Stimulated activated CD4-positive, alpha-beta T cell treated with anti-CD3 and anti-CD28 coated beads, TNF-alpha, amount 100 ng/mL, for 24 hours (primary cell): ENCODE results near the gene PEX7.
"Not testable (repeated sequence)": the region's sequence is repeated elsewhere in the genome, so short reads cannot be mapped to it uniquely, and the experiment has no call there.

ENCODE experiments used
- DNase-seq, 3 experiments: peaks; one replicate each; pipeline ENCODE4 v3.0.0-alpha.2; 2020; ENCODE audit warnings: low read depth in 3 of 3

PEX7 gene

DNA sequence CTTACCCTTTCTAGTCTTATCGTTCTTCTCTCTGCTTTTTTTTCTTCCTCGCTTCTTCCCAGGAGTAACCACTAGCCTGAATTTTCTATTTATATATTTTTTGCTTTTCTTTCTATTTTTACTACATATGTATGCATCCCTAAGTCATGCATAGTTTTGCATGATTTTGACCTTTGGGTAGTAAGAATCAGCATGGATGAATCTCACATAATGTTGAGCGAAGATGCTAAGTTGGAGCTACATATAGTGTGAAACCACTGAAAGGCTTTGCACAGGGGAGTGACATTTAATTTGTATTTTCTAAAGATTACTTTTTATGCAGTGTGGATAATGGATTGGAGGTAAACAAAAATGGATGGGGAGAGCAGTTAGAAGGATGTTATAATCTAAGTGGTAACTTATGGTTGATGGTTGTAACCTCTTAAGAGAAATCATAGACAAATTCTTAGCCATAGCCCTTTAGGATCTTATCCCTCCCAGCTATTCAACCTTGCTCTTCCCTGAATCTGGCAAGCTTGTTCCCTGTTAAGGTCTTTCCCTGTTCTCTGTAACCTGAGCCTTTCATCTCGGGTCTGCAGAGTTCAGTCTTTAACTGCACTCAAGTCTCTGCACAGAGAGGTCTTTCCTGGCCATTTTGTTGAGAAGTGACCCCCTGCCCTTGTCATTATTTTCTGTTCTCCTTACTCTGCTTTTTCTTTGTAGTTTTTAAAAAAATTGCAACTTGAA is 18.0 kb downstream of the PEX7 start:
- DNase-seq, result no peak

DNA sequence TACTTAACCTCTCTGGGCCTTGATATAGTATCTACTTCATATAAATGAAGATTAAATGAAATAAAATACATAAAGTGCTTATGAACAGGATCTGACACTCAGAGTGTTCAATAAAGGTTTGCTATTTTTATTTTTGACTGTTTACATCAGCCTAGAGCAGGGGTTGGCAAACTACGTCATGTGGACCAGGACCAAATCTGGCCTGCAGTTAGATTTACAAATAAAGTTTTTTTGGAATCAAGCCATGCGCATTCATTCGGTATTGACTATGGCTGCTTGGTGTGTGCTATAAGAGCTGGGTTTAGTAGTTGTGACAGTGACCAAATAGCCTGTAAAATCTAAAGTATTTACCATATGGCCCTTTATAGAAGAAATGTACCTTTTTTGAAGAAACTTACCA is 20.8 kb downstream of the PEX7 start:
- DNase-seq, result no peak

DNA sequence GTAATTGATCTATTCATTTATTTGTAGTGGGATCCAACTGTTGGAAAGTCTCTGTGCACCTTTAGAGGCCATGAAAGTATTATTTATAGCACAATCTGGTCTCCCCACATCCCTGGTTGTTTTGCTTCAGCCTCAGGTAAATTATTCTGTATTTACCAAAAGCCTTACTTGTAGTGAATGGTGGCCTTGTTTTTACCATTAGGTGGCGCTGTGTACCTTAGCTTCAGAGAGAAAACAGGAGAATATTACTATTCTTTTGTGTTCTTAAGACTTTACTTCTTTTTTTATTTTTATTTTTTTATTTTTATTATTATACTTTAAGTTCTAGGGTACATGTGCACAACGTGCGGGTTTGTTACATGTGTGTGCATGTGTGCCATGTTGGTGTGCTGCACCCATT is 23.7 kb downstream of the PEX7 start:
- no peak for DNase-seq

DNA sequence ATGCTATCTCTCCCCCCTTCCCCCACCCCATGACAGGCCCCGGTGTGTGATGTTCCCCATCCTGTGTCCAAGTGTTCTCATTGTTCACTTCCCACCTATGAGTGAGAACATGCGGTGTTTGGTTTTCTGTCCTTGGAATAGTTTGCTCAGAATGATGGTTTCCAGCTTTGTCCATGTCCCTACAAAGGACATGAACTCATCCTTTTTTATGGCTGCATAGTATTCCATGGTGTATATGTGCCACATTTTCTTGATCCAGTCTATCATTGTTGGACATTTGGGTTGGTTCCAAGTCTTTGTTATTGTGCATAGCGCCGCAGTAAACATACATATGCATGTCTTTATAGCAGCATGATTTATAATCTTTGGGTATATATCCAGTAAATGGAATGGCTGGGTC is 24.1 kb downstream of the PEX7 start:
- DNase-seq, result not testable (repeated sequence)

DNA sequence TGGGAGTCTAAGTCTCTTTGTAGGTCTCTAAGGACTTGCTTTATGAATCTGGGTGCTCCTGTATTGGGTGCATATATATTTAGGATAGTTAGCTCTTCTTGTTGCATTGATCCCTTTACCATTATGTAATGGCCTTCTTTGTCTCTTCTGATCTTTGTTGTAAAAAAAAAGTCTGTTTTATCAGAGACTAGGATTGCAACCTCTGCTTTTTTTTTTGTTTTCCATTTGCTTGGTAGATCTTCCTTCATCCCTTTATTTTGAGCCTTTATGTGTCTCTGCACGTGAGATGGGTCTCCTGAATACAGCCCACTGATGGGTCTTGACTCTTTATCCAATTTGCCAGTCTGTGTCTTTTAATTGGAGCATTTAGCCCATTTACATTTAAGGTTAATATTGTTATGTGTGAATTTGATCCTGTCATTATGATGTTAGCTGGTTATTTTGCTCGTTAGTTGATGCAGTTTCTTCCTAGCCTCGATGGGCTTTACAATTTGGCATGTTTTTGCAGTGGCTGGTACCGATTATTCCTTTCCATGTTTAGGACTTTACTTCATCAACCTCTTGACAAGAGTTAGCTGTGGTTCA is 27.7 kb downstream of the PEX7 start:
- DNase-seq, result not testable (repeated sequence)

DNA sequence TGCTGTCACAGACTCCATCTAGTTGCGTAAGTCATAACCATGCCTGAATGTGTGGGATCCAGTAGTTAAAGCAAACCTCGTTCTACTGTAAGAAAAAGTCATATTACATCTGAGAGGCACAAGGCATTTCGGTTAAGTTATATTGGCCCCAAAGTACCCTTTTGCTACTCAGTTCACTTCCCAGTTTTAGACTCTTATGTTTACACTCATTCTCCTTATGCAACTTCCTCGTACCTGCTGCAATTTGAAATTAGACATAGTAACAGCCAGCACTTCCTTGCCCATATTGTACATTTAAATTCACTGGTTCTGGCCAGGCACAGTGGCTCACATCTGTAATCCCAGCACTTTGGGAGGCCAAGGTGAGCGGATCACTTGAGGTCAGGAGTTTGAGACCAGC is 37.0 kb downstream of the PEX7 start:
- DNase-seq, result no peak

DNA sequence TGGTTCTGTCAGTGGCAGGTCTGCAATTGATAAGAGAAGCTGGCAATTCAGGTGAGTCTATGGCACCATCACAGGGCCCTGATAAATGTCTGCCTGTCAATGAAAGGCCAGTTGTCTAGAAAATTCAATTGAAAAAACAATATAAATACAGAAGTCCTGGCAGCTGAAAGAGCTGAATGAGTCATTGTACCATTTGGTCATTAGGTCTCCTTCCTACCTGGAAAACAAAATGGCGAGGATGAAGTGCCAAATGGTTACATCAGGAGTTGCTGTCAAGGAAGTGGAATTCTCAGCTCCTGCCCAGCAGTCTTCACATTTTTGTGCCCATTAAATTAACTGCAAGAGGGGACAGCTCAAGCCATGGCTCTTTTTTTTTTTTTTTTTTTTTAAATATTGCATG is 37.7 kb downstream of the PEX7 start:
- no peak for DNase-seq

DNA sequence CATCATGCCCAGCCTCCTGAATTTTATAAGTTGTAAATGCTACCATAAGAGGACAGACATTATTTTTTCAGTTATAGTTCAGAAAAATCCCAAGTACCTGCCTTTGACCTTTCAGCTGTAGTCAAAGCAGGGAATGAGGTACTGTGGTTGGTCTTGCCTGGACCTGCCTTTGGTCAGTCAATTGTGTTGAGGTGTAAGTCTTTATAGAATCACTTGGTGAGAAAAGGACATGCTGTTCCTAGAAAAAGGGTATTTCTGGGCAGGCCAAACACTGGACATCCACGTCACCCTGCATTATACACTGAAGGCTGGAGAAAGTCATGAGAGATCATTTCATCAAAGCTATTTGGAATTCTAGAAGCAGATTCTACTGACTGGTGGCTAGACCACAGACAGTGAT is 40.3 kb downstream of the PEX7 start:
- DNase-seq, result no peak

DNA sequence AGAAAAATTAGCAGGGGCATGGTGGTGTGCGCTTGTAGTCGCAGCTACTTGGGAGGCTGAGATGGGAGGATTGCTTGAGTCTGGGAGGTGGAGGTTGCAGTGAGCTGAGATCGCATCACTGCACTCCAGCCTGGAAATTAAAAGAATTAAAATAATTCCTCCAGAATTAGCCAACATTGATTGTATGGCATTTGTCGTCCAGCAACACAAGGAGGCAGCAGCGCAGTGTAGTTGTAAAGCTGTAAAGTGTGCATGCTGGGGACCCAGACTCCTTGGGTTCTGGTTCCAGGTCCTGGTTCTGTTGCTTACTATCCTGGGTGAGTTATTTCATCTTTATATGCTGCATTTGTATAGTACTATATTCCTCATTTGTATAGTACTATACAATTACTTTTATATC is 41.4 kb downstream of the PEX7 start:
- no peak for DNase-seq

DNA sequence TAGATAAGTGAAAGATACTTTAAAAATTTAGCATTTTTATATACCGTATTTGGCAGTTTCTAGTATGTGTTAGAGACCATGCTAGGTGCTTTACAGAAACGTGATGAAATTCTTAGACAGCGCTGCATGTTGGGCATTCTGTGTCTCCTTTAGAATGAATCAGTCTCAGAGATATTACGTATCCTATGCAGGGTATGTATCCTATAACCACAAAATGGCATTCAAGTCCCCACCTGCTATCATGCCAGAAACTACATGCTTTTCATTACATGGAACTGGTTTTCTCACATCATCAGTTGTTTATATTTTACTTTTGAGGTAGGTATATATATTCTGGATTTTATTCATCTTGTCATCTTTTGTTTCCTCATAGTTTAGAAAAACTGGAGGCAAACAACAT is 42.3 kb downstream of the PEX7 start:
- no peak for DNase-seq

DNA sequence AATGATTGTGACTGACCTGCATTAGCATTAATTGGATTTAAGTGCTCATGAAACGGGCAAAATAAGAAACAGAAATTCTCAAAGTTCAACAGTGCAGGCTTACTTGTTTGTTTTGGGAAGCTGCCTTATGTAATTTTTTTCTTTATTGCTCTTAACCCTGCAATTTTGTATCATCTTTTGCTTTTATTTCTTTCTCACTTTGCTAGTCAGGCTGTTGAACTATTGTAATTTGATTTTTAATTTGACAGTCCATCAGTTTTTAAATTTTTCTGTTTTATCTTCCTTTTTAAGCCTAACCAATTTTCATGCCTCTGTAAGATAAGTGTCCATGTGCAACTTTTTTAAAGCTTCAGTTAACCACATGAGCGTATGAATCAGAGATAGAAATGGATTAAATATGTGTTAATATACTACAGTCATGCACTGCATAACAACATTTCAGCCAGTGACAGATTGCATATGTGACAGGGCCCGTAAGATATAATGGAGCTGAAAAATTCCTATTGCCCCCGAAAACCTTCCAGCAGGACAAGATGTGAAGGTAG is 44.6 kb downstream of the PEX7 start:
- DNase-seq, result no peak

DNA sequence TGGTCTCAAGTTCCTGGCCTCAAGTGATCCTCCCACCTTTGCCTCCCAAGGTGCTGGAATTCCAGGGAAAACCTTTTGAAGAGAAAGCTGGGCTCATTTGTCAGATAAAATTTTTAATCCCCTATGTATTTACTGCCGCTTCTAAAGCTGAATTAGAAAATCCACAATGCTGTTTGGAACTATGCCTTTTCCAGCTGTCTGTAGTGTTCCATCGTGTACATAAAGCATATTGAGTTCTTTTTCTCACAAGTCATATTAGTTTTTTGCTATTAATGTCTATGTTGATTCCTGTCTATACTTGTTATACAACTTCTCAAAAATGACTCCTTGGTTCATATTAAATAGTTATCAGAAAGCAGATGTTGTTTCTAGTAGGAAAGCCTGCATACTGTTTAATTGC is 47.1 kb downstream of the PEX7 start:
- no peak for DNase-seq

DNA sequence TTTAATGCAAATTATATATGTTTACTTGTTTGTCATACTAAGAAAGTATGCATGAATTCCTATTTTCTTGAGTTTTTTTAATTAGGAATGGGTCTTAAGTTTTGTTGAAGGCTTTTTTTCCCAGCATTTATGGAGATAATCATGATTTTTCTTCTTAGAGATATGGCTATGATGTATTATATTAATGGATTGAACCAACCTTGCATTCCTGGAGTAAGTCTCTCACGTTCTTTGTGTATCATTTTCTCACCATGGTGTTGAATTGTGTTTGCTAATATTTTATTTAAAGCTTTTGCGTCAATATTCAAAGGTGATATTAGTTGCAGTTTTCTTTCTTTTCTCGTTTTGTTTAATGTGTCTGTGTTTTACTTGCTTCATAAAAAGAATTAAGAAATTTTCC is 51.4 kb downstream of the PEX7 start:
- DNase-seq, result no peak

DNA sequence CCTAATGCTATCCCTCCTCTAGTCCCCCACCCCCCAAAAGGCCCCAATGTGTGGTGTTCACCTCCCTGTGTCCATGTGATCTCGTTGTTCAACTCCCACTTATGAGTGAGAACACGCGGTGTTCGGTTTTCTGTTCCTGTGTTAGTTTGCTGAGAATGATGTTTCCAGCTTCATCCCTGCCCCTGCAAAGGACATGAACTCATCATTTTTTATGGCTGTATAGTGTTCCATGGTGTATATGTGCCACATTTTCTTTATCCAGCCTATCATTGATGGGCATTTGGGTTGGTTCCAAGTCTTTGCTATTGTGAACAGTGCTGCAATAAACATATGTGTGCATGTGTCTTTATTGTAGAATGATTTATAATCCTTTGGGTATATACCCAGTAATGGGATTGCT is 54.1 kb downstream of the PEX7 start:
- DNase-seq, result not testable (repeated sequence)

DNA sequence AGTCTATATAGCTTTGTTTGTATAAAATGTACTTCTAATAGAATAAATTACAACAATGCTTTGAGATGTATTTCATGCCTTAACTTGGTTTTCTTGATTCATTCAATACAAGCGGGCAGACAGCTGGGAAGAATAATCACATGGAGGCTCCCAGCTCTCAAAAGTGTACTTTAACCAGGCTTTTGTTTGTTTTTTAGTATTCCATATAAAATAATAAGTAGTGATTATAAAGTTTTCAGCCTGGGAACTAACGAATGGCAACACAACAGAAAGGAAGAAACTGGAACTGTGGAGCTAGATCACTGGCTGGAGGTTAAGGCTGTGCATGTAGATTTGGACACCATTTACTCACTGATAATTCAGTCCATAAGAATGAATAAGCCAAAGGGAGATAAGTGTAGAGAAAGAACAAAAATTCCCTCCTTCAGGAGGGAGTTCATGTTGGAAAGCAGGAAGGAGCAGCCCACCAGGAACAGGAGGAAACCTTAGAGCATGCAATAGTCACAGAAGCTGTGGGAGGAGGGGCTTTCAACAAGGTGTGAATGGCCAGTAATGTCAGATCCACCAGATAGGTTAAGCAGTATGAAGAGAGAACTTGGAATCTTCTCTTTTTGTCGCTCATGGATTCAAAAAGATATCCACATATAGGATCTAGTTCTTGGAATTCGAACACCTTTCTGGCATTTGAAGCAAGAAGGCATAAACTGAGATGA is 58.5 kb downstream of the PEX7 start:
- DNase-seq, result no peak

DNA sequence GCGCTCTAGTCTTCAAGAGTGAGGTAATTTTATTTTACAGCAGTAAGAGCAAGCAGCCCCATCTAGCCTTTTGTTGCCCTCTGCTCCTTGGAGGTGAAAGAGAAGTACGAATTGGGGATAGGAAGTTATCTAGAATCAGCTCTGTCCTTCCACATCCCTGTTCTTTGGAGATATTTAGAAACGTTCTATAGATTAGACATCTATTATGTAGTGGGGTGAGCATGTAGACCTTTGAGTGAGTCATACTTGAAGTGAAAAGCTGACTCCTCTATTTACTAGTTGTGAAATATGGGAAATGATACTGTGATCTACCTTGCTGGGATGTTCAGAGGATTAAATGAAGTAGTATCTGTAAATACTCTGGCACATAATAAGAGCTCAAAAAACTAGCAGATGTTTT is 63.7 kb downstream of the PEX7 start:
- DNase-seq, result no peak

DNA sequence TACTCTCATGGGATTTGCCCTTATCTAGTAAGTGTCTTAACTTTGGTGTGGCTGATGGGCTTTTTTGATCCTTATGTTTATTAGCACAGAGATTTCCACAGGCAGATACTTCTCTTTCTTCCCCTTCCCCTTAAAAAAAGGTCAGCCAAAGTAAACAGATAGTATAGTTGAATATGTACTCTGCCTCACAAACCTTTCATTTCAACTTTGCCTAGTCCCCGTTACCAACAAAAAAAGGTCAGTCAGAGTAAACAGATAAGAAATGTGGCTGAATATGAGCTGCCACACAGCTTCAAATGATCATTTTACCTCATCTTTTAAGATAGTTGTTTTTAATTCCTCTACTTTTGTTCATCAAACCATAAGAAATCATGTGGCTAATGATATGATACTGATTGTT is 65.6 kb downstream of the PEX7 start:
- no peak for DNase-seq

DNA sequence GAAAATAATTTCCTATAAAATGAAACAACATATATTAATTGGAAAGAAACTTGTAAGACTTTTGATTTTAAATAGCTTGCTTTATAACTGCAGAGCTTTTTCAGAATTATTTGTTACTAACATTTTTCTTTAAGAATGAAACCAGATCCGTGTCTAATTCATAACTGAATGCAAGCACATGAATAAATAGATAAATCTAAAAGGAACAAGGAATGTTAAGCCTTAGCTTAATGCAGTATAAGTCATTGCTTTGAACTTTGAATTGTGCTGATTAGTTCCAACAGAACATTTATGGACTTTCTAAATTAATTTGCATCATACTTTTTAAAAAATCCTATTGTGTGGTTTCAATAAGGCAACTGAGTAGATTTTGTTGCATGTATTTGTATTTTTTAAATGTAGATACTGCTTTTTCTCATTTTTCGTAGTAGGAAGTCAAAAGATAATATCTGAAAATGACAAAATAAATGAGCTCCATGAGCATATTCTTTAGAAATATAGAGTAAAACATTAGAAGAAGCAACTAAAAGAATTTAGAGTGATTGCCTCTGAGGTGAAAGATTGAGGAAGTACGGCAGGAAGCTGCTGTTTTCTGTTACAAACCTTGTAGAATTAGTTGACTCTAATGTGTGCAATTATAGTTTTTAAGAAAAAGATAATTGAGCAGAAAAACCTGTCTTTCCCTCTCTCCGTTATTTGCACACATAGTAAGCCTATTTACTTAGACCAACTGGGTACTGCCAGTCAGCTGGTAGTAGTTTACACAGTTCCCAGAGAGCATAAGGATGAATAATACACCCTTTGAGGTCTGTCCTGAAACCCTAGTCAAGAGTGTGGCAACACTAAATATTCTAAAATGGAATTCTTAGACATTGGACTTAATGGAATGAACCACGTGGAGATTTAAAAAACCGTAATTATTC is 67.1 kb downstream of the PEX7 start:
- DNase-seq, result no peak

DNA sequence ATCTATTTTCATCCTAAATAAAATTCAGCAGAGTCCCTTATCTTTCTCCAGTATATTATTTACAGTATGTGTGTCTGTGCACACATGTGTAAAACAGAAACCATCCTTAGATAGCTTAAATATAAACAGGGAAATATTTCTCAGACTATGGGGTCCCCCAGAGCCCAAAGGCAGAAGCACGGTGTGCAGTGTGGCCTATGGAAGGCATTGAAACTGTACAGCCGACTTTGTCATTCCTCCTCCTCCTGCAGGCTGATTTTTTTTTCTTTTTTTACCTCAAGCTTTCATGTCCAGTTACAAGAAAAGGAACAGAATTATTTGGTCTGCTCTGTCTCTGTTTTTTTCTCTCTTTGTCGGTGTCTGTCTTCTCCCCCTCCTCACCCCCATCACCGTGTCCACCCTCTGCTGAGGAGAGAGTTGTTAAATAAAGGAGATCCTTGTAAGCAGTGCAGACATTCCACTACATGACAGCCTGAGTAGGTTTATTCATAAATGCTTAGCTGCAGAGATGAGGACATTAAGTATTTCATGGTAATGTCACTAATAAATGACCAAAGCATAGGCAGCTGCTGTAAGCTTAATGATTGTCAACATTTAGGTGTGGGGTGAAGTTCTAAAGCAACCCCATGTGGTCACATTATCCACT is 67.9 kb downstream of the PEX7 start:
- no peak for DNase-seq

DNA sequence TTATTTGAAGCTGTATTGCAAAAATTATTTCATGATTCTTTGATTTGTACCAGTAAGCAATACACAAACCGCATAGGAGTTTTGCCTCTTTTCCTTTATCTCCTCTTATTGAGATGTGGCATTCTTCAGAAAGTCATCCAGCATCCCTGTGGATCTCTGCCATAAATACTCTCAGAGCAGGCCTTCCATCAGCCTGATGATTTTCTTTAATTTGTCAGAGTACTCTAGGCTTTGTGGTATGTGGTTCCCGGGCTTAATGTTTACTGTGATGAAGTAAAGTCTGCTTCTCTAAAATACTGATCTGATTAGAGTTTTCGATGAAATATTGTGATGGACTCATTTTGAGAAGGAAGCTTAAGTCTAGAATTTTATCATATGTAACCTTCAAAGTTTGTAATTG is 68.6 kb downstream of the PEX7 start:
- DNase-seq, result no peak

DNA sequence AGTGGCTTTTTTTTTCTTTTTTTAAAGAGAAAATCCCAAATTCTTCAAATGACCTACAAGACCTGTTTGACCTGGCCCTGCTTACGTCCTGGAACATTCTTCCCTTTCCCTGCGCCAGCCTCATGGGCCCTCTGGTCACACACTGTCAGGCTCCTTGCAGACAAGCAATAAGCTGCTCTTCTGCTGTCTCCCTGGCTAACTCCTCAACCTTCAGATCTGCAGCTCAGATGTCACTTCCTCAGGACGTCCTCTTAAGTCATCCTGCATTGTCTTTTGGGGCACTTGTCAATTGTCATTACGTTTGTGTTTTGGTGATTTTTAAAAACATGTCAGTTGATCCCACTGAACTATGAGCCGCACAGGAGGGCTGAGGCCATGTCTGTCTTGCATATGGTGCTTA is 70.8 kb downstream of the PEX7 start:
- no peak for DNase-seq
